Measurements from ENCODE around the gene FOXC2.

DNA sequence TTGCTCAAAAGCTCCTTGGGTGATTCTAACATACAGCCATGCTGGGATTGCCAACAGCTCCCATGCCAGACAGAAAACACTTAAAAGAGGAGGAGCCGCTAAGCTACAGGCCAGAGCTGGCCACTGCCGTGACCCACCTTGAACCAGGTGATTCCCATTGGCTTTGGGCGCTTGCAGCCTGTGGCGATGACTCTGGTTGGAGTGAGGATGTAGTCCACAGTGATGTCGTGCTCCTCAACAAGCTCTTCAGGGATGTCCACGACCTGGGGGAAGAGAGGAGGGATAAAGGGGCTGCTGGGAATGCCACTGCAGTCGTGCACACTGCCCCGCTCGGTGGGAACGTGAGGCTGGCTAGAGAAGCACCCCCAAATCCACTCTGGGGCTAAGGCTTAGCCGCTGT is 25.1 kb upstream of the FOXC2 start:
- TF ChIP-seq, protein P1, sequence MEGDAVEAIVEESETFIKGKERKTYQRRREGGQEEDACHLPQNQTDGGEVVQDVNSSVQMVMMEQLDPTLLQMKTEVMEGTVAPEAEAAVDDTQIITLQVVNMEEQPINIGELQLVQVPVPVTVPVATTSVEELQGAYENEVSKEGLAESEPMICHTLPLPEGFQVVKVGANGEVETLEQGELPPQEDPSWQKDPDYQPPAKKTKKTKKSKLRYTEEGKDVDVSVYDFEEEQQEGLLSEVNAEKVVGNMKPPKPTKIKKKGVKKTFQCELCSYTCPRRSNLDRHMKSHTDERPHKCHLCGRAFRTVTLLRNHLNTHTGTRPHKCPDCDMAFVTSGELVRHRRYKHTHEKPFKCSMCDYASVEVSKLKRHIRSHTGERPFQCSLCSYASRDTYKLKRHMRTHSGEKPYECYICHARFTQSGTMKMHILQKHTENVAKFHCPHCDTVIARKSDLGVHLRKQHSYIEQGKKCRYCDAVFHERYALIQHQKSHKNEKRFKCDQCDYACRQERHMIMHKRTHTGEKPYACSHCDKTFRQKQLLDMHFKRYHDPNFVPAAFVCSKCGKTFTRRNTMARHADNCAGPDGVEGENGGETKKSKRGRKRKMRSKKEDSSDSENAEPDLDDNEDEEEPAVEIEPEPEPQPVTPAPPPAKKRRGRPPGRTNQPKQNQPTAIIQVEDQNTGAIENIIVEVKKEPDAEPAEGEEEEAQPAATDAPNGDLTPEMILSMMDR (IDR thresholded peaks at IDR 0.05), result no peak
- TF ChIP-seq ZFX (IDR thresholded peaks at IDR 0.05; ENCODE audit: borderline replicate concordance), result no peak
